Right cardiac atrium (tissue), 5 donors: ENCODE data around the gene SERPINA4. TPM values are rescaled to one million over a fixed set of nuclear protein-coding genes. Genes with fewer than 3 reads are reported as not detected.

ENCODE experiments used
- ATAC-seq, 2 donors: fragments of 200-7000 bp; cut with Tn5 transposase; one replicate each; pipeline versions ENCODE4 v1.8.0 to v1.9.1; 2020; ENCODE audit warnings: moderate library complexity in 2 of 2, mild to moderate bottlenecking in 1 of 2
- DNase-seq, 3 donors: peaks; one replicate each; pipeline ENCODE4 v3.0.0-alpha.2; 2020
- H3K27ac ChIP-seq: one replicate; pipeline ENCODE4 v1.5.1; 2013; ENCODE audit warnings: mild to moderate bottlenecking, low read length, control low read depth, moderate library complexity
- H3K27me3 ChIP-seq: one replicate; pipeline ENCODE4 v1.6.1; 2013; ENCODE audit not compliant: control insufficient read depth, insufficient read depth
- H3K4me1 ChIP-seq: one replicate; pipeline ENCODE4 v1.6.1; 2013; ENCODE audit warnings: low read length; ENCODE audit not compliant: control insufficient read depth, insufficient read depth
- H3K4me3 ChIP-seq: one replicate; pipeline ENCODE4 v1.5.1; 2013; ENCODE audit warnings: low read length, control low read depth
- H3K9me3 ChIP-seq: one replicate; pipeline ENCODE4 v1.6.1; 2013; ENCODE audit warnings: low read length; ENCODE audit not compliant: control insufficient read depth
- WGBS: extraction: QIAGEN DNeasy Blood & Tissue Kit; methylation state at CpG from one replicate; pipeline ENCODE4 v1.1.7; 2013; 5-methylcytosine and 5-hydroxymethylcytosine counted together
- intact Hi-C, 4 donors: fragments of 100-400 bp; cut with DNase I; formaldehyde crosslinking; loops; one replicate each; pipeline versions ENCODE4 v1.11.0 to v1.14.0; 2022 to 2023
- polyA plus RNA-seq: library from polyadenylated mRNA; stranded (reverse); fragments of 200-250 nt; gene quantifications from one replicate; pipeline ENCODE4 v1.2.3, GENCODE V29; 2013
- total RNA-seq, 4 donors: library from RNA; stranded (reverse); fragmentation: NEBNext Ultra II Directional; extraction: Animal tissue kit (Norgen Biotek cat#: 25700); gene quantifications; one replicate each; pipeline ENCODE4 v1.2.1, GENCODE V29; 2021
- donor health status: healthy with polysubstance abuse.
- donor health status: DM: no; HTN: yes; CAD: no.
- donor health status: DM: no; HTN: no; CAD: no.
- donor health status: DM: no; HTN: yes; CAD: no; lungs with severe emphysema.
- donor health status: DM: yes; HTN: yes; CAD: no.

SERPINA4 gene
- total and polyA plus RNA-seq, 5 donors, result not detected

DNA sequence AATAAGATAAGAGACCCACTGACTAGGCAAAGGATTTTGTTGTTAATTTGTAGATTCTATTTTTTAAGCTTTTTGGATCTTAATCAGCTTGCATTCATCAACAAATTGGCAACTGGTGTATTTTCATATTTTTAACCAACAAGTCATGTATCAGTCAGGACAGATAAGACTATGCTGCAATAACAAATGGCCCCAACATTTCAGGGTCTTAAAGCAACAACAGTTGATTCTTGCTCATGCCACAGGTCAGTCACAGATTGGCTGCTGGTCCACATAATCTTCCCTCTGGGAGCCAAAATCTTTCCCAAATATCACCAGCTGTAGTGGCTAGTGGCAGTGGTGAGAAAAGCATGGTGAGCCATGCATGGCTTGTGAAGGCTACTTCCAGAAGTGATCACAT lies 30.1 kb upstream of the SERPINA4 start:
- ATAC-seq, result no peak
- intact Hi-C loops, result no loop called here

GRCh38 chr14:94532447-94532846 lies 28.8 kb upstream of the SERPINA4 start:
- DNase-seq (no peak), ATAC-seq (no peak)
- peaks cover 4% of the 10 kb centered on the region for H3K27me3 ChIP-seq
- 48% methylated on average over 2 of the region's 2 CpGs for WGBS
- peaks cover 1% of the 10 kb centered on the region for H3K4me1 ChIP-seq
- intact Hi-C loops, result no loop called here
- H3K9me3 ChIP-seq, result peaks cover 2% of the 10 kb centered on the region
- no peak overlapping the region for H3K27ac ChIP-seq
- no peak overlapping the region for H3K4me3 ChIP-seq

More for the DNA sequence above, 30.1 kb upstream of the SERPINA4 start:
- peaks cover 4% of the 10 kb centered on the region for H3K27me3 ChIP-seq
- peaks cover 1% of the 10 kb centered on the region for H3K4me1 ChIP-seq
- no peak overlapping the region for H3K4me3 ChIP-seq
- H3K27ac ChIP-seq, result no peak overlapping the region
- peaks cover 2% of the 10 kb centered on the region for H3K9me3 ChIP-seq
- no peak for DNase-seq

GRCh38 chr14:94535506-94535905 lies 25.7 kb upstream of the SERPINA4 start:
- ATAC-seq, result no peak
- H3K27me3 ChIP-seq, result peaks cover 4% of the 10 kb centered on the region
- H3K4me1 ChIP-seq, result peaks cover 4% of the 10 kb centered on the region
- no peak overlapping the region for H3K4me3 ChIP-seq
- H3K9me3 ChIP-seq, result peaks cover 2% of the 10 kb centered on the region
- WGBS, result 67% methylated on average over 3 of the region's 3 CpGs
- H3K27ac ChIP-seq, result no peak overlapping the region
- DNase-seq, result no peak
- intact Hi-C loops, result no loop called here

DNA sequence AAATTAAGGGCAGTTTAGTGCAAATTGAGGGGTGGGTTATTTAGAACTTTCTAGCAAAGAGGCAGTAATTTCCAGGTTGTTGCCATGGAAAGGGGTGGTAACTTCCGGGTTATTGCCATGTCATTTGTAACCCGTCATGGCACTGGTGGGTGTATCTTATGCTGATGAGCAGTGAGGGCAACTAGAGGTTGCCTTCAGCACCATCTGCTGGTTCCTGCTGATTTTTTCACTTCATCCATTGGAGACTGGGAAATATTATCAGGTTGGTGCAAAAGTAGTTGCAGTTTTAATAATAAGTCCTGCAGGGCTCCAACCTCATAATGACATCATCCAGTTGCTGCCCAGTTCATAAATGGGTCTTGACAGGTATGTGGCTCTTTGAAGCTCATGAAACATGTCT lies 24.4 kb upstream of the SERPINA4 start:
- WGBS, result 64% methylated on average over 2 of the region's 2 CpGs

GRCh38 chr14:94538070-94538740 lies 23.0 kb upstream of the SERPINA4 start:
- WGBS, result 83% methylated on average over 6 of the region's 6 CpGs
- Histone ChIP-seq H3K4me1 (peaks cover 7% of the 10 kb centered on the region), H3K27me3 (peaks cover 2% of the 10 kb centered on the region), H3K9me3 (no peaks in the 10 kb centered on the region), H3K4me3 (no peak overlapping the region), H3K27ac (no peak overlapping the region)
- ATAC-seq (no peak), DNase-seq (no peak)
- intact Hi-C loops, result no loop called here

More for the DNA sequence above, 24.4 kb upstream of the SERPINA4 start:
- Histone ChIP-seq H3K27ac (no peak overlapping the region), H3K4me3 (no peak overlapping the region), H3K27me3 (peaks cover 4% of the 10 kb centered on the region), H3K9me3 (no peaks in the 10 kb centered on the region), H3K4me1 (peaks cover 7% of the 10 kb centered on the region)
- intact Hi-C loops, result no loop called here
- ATAC-seq (no peak), DNase-seq (no peak)

GRCh38 chr14:94539181-94539580 lies 22.1 kb upstream of the SERPINA4 start:
- WGBS, result 78% methylated on average over 7 of the region's 7 CpGs
- H3K4me3 ChIP-seq, result no peak overlapping the region
- no peaks in the 10 kb centered on the region for H3K27me3 ChIP-seq
- intact Hi-C loops, result no loop called here
- no peak overlapping the region for H3K27ac ChIP-seq
- peaks cover 7% of the 10 kb centered on the region for H3K4me1 ChIP-seq
- no peak for ATAC-seq
- no peak for DNase-seq
- no peaks in the 10 kb centered on the region for H3K9me3 ChIP-seq

DNA sequence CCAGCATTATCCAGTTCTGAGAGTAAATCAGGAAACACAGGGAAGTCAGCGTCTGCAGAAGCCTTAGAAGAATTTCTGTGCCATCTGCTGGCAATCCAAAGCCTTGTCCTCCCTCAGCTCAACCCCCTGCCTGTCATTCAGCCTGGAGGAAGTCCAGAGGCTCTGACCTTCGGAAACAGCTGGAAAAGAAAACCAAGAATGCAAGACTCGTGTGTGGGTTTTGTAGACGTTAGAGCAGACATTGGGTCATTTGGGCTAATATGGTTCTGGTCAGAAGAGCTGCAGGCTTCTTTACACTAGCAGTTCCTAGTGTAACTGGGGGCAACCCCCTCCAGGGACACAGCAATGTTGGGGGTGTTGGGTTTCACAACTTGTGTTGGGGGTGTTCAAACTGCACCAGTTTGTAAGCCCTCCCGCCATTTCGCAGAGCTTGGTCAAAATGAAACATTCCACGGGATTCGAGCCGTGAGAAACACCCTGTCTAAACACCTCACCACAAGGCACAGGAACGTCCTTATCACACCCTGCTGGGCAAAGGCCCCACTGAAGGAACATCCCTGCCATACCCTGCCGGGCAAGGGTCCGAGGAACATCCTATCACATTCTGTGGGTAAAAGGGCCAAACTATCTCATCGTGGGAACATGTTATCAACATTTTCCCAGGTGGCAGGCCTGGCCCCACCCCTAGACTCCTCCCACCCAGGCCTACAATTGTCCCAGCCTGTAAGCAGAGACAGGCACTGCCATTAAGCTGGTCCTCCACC lies 21.0 kb upstream of the SERPINA4 start:
- DNase-seq (peak in 1 of 3 donors; percentile 39), ATAC-seq (peak; percentile 43 to 59)
- intact Hi-C loops, result loop anchor here in 1 of 4 donors (10.0 kb wide), 1 partner anchor 115 kb away; no protein-coding TSS in a partner anchor
- Histone ChIP-seq H3K27ac (no peak overlapping the region), H3K27me3 (no peaks in the 10 kb centered on the region), H3K4me1 (peaks cover 7% of the 10 kb centered on the region), H3K4me3 (no peak overlapping the region), H3K9me3 (no peaks in the 10 kb centered on the region)
- WGBS, result 16% methylated on average over 13 of the region's 13 CpGs

DNA sequence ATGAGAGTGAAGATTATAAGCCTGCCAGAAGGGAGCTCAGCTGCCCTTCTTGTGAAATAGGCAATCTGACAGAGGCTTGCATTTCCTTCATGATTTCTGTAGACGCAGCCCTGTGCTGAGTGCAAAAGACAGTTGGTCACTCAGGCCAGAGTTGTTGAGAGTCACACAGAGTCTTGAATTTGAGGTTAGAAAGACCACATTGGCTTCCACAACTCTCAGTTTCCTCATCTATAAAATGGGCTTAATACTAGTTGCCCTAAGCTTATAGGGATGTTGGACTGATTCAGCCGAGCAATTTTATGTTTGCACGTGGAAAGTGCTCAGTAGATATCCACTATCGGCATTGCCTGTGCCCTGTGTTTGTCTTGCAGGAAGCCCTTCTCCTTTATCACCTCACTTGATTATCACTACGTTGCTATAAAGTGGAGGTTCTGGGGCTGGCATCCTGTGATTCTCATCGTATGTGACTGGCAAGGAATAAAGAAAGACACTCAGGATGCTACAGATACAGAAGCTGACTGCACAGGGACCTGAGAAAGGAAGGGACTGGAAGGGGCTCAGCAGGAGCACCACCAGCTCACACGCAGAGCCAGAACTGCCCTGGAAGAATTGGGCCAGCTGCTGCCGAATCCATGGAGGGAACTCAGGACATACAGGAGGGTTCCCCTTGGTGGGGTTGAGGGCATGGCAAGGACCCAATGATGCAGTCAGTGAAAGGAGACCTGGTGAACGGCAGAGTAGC lies 19.8 kb upstream of the SERPINA4 start:
- no peak for DNase-seq
- Histone ChIP-seq H3K9me3 (no peaks in the 10 kb centered on the region), H3K4me1 (peaks cover 7% of the 10 kb centered on the region), H3K27ac (no peak overlapping the region), H3K27me3 (no peaks in the 10 kb centered on the region), H3K4me3 (no peak overlapping the region)
- intact Hi-C loops, result loop anchor here in 1 of 4 donors (10.0 kb wide), 1 partner anchor 117 kb away; no protein-coding TSS in a partner anchor
- ATAC-seq, result no peak
- WGBS, result 67% methylated on average over 9 of the region's 9 CpGs

GRCh38 chr14:94542111-94542810 lies 19.0 kb upstream of the SERPINA4 start:
- intact Hi-C loops, result loop anchor here in 1 of 4 donors (10.0 kb wide), 1 partner anchor 117 kb away; no protein-coding TSS in a partner anchor
- Histone ChIP-seq H3K27me3 (no peaks in the 10 kb centered on the region), H3K4me3 (no peak overlapping the region), H3K4me1 (peaks cover 7% of the 10 kb centered on the region), H3K27ac (no peak overlapping the region), H3K9me3 (peaks cover 3% of the 10 kb centered on the region)
- no peak for ATAC-seq
- 73% methylated on average over 12 of the region's 12 CpGs for WGBS
- no peak for DNase-seq

GRCh38 chr14:94542811-94543440 lies 18.3 kb upstream of the SERPINA4 start:
- Histone ChIP-seq H3K27me3 (no peaks in the 10 kb centered on the region), H3K27ac (no peak overlapping the region), H3K4me3 (no peak overlapping the region), H3K4me1 (peaks cover 7% of the 10 kb centered on the region), H3K9me3 (peaks cover 3% of the 10 kb centered on the region)
- intact Hi-C loops, result loop anchor here in 1 of 4 donors (10.0 kb wide), 1 partner anchor 118 kb away; no protein-coding TSS in a partner anchor
- 72% methylated on average over 9 of the region's 9 CpGs for WGBS
- no peak for DNase-seq
- no peak for ATAC-seq
